Erythroblast (primary cell): ENCODE results near the gene FOLR1.

ENCODE experiments used
- GATA1 ChIP-seq: IDR thresholded peaks from 2 replicates; pipeline ENCODE4 v1.6.1; 2011; ENCODE audit warnings: low read depth, mild to moderate bottlenecking, control low read depth, low read length, moderate library complexity
- POLR2A ChIP-seq: IDR thresholded peaks from 2 replicates; pipeline ENCODE4 v1.6.1; 2011; ENCODE audit warnings: mild to moderate bottlenecking, low read length

DNA sequence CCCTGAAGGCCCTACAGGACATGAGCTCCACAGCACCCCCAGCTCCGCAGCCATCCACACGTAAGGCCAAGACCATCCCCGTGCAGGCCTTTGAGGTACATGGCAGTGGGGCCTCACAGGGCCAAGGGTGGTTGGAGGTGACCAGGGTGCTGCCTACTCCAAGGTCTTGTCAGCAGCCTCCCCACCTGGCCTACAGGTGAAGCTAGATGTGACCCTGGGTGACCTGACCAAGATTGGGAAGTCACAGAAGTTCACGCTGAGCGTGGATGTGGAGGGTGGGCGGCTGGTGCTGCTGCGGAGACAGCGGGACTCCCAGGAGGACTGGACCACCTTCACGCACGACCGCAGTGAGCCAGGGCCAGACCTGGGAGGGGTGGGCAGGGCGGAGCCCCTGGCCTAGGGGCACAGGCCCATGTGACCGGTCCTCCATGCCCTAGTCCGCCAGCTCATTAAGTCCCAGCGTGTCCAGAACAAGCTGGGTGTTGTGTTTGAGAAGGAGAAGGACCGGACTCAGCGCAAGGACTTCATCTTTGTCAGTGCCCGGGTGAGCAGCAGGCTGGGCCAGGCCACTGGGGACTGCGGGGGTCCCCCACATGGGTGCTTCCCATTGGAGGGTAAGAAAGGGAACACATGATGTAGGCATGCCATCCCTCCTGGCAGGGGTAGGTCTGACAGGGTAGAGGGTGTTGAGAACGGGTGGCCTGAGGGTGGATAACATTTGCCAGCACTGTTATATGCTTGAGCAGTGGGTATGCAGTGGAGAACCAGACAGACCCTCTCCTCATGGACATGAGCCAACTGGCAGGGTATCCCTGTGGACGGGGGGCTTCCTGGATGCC is 38.2 kb downstream of the FOLR1 start:
- TF ChIP-seq POLR2A: no peak
- TF ChIP-seq GATA1: no peak
